Stimulated activated CD8-positive, alpha-beta memory T cell treated with anti-CD3 and anti-CD28 coated beads, Interleukin-7, amount 100 ng/mL, for 48 hours (primary cell): ENCODE data around the gene MEGF11.
A peak's percentile ranks its signal among the peaks of the same experiment; 100 is the strongest.
"Not testable (repeated sequence)": the region's sequence is repeated elsewhere in the genome, so short reads cannot be mapped to it uniquely, and the experiment has no call there.

ENCODE experiments used
- DNase-seq, 2 donors: peaks; one replicate each; pipeline ENCODE4 v3.0.0-alpha.2; 2020; ENCODE audit warnings: low read depth in 1 of 2; ENCODE audit errors: extremely low read depth in 1 of 2

The MEGF11 gene

DNA sequence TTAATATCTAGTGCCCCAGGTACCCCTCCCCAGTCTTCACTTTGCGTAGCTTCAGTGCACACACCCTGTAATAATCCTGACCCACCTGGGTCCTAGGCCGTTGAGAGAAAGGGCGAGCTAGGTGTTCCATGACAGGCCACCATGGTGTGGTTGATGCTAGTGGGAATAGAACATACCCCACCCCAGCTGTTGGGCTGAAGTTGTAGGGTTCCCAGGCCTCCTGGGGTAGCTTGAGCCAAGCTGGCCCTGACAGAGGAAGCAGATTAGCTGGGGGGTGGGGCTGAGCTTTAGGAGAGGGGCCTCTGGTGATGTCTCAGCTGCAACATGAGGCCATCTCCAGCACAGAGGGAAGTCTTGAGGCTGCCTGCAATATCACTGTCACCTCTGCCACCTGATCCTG lies 343.7 kb downstream of the MEGF11 start:
- DNase-seq, result no peak

DNA sequence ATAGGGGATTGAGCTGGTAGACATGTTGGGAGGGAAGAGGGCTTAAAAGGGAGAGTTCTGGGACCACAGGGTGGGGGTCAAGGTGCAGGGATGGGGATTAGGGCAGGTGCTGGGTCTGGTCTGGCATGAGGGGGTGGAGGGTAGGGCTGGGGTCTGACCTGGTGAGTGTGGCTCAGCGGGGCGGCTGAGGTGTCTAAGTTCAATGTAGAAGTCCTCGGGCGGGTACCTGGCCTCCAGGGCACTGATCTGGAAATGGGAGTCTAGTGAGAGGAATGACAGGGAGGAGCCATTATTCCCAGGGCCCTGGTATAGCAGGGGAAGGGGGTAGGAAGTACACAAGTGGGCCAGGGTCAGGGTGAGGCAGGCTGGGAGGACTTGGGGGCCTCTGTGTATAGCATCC lies 344.7 kb downstream of the MEGF11 start:
- no peak for DNase-seq

DNA sequence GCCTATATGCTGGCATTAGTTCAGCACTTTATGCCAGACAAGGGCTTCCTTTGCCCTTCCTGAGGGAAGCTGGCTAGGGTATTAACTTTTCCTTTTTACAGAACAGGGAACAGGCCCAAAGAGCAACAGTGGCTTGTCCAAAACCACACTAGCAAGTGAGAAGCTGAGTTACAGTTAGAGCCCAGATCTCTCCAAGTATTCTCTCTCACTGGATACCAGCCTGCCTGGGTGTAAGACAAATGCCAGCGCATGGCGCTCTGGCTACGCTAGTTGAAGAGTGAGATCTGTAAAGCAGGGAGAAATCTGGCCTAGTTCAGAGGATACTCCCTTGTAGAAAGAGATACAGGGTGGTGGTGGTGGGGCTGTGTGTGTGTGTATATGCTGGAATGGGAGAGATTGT lies 345.9 kb downstream of the MEGF11 start:
- no peak for DNase-seq

DNA sequence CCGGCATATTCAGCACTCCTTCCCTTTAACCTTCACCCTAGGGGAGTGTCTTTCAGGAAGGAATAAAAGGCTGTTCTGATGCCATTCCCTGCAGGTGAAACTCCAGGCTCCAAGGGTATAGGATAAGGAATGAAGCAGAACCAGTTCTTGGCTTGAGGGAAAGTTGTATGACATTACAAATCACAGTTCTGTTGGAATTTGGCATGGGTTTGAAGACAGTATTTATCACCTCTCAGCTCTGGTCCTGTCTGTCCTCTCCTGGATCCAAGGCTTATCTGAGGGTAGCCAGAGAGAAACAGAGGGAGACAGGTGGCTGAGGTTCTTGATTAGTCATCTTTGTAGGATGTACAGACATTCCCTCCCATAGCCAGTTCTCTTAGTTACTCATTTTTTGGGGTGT lies 347.2 kb downstream of the MEGF11 start:
- DNase-seq, result no peak

DNA sequence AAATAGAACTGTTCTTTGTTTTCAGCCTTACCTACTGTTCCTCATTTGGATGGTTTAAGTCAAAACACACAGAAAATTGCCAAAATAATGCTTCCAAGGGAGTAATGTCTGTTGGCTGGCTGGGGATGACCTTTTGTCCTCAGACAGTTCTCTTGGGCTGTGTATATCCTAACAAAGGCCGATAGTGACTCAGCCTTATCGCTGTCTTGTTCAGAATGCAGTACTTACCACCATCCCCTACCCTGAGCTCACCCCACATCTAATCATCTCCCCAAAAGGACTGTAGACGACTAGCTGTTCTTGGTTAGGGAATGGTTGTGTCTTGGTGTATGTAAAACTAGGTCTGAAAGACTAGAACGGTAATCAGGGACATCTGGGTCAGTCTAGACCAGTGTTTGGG lies 349.2 kb downstream of the MEGF11 start:
- no peak for DNase-seq

DNA sequence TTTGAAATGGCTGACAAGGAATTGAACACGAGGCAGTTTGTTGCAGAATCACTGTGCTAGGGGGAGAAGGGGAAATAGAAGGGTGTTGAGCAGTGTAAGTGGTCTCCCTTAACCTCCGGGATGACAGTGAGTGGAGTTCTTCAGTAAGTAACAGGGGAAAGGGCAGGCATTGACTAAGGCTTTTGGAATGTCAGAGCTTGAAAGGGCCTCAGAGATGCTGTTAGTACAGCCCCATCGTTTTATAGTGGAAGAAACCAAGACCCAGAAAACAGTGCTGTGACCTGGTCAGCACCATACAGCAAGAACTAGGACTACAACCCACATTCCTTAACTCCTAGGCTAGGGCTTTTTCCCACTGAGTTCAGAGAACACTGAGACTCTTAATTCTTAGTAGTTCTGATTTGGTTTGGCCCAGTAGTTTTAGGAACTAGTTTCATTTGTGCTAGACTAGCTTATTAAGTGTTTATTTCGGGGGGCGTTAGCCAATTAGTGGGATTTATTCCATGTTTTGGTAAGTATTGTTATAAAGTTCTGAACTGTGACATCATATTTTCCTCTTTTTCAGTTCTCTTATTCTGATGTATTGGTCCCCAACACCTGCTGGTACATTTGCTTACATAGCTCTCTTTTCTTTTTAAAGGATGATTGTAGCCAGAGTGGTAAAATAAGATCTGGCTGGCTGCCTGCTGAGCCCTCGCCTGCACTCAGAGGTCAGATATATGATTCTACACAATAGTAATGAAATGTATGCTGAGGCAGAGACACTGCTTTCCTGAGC lies 350.1 kb downstream of the MEGF11 start:
- DNase-seq, result no peak

DNA sequence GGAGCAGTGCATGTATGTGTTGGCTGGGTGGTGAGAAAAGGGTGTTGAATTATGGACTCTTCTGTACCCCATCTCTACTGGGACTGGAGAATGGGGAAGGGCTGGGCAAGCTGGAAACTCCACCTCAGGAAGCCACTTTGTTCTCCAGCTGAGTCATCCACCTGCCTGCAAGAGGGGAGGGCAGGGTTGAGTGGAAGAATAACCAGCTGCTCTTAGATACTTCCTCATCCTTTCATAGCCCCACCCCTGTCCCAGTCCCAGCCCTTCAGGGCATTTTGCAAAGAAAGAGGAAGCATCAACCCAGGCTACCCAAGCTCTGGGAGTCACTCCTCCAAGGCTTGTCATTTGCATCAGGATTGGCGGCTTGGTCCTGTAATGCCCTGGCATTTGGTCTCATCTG lies 351.2 kb downstream of the MEGF11 start:
- DNase-seq, result no peak

DNA sequence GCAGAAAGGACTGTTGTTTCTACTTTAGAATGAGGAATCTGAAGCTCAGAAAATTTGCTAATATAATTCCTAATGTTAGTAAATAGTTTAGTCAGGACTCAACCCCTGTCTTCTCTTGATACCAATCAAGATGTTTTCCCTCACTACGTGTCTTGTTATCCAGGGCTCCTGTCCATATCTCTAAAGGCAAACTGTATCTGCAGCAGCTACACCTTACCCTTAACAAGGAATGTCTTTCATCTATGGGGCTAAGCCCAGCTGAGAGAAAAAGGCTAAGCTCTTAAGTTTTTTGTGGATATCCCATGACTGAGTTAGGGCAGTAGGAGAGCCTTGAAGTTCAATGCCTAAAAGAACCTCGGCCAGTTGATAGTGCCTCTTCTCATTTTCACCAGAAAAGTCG lies 351.7 kb downstream of the MEGF11 start:
- DNase-seq, result no peak

DNA sequence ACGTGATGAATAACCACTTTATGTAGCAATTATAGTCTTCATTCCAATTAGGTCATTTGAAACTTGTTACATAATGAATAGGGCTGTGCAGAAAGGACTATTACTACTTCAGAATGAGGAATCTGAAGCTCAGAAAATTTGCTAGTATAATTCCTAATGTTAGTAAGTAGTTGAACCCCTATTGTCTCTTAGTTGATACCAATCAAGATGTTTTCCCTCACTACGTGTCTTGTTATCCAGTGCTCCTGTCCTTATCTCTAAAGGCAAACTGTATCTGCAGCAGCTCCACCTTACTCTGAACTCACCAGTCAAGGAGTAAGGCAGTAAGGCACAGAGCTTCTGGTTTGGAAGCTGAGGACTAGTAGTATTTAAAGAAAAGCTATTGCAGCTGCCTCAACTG lies 352.2 kb downstream of the MEGF11 start:
- DNase-seq, result no peak

DNA sequence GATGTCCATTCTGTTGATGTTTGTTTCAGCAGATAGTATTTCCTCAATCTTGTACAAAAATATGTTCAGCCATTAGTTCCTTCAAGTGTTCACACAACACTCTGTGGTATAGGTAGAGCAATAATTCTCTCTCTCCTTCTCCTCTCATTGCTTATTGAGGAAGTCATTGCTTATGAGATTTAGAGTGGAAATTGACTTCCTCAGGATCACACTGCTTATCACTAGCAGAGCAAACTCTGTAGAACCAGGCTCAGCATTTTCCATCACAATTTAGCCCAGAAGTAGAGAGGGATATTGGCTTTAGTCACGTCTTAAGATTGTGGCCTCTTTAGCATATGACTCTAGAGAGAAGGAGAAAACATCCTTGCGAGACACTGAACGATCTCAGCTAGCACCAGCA lies 353.1 kb downstream of the MEGF11 start:
- no peak for DNase-seq

DNA sequence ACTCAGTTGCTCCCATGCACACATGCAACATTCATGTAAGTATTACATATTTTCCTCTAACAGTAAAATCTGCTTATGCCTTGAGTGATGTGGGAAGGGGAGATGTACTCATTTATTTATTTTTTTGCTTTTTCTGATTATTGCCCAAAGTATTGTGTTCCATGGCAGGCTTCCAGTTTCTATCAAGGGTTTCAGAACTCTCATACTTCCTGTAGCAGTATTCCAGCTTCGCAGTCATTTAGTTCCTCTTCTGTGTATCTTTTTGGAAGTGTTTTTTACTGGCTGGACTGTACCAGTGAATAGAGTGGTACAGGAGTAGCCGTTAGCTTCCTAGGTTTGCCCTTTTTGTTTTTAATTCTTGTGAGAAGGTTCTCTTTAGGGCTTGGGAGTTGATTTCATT lies 357.3 kb downstream of the MEGF11 start:
- DNase-seq, result no peak

DNA sequence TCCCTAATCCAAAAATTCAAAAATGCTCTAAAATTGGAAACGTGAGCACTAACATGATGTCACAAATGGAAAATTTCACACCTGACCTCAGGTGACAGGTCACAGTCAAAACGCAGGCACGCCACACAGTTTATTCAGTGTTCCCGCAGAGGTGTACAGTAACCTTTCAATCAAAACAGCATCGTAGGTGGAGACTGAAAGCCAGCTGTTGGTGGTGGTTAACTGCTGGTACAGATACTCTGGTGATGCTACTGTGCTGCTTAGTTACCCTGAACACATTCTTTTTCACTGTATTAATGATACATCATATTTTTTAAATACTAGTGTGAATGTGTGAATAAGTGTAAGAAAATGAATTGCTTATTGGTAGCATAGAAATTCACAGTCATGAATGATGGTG lies 360.5 kb downstream of the MEGF11 start:
- no peak for DNase-seq

DNA sequence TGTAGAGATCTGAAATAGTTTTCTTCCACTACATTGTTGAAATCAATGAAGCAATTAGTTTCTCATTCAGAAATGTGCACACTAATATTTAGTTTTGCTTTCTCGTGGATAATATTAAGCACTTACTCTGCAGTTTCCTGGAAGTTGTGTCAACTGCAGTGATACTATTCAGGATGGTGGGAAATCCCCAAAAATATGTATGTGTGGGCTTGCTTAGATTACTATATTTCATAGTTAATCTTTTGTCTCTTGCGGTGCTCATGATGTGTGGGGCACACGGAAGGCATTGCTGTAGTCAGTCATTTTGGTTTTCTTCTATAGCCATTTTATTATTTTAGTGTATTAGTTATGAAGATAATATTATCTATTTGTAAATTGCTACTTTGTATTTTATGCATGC lies 364.6 kb downstream of the MEGF11 start:
- DNase-seq, result no peak

DNA sequence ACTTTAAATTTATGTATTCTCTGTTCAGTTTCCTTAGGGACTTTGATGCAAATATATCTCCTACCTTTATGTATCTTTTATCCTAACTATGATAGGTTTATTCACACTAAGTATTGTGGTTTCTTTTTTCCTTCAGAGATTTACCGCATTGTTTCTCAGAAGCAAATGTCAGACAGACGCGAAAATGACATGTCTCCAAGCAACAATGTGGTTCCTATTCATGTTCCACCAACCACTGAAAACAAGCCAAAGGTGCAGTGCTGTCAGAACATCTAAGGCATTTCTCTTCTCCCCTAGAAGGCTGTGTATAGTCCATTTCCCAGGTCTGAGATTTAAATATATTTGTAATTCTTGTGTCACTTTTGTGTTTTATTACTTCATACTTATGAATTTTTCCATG lies 366.0 kb downstream of the MEGF11 start:
- DNase-seq, result peak in 1 of 2 donors; percentile 34

DNA sequence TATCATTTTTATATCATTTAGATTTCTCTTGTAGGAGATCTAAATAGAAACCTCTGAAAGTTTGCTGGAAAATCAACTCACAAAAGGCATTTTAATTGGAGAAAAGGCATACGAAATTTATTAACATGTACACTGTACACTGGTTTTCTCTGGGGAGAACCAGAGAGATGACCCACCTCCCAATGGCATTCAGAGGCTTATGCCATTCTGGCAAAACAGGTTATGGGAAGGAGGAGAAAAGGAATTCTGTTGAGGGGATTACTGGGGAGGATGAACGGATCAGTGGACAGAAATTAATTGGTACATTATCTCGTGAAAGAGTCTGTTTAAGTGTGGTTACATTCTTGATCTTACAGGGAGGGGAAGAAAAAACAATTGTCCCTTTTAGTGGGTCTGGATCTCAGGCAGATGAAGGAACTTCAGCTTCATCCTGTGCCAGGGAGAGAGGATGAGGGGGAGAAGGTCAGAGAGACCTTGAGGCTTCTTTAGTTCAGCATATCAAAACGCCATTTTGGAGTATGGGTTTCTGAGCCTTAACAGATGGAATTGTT lies 367.8 kb downstream of the MEGF11 start:
- no peak for DNase-seq

DNA sequence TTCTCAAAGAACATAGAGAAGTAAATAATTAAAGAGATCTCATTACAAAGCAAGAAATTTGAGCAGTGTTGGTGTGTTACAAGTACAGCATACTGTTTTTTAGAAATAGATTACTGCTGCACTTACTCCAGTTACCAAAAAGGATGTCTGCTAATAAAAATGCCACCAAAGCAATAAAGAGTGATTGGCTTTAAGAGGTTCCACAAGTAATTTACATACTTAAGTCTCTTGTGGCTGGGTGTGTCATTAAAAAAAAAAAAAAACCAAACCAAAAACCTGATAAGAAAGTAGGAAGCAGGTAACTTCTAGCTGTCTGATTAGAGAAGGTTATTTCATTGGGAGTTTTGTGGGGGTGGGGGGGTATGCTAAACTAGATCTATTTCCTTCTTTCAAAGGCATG lies 369.0 kb downstream of the MEGF11 start:
- DNase-seq, result no peak

DNA sequence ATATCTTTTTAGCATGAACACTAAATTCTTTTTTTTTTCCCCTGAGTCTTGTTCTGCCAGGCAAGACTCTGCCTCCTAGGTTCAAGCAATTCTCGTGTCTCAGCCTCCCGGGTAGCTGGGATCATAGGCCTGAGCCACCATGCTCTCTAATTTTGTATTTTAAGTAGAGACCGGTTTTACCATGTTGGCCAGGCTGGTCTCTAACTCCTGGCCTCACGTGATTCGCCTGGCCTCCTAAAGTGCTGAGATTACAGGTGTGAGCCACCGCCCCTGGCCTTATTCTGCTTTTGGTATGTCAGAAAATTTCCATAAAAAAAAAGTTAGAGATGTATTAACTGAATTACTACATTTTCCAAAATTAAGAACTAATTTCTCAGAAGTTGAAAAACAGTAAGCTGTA lies 370.0 kb downstream of the MEGF11 start:
- no peak for DNase-seq

DNA sequence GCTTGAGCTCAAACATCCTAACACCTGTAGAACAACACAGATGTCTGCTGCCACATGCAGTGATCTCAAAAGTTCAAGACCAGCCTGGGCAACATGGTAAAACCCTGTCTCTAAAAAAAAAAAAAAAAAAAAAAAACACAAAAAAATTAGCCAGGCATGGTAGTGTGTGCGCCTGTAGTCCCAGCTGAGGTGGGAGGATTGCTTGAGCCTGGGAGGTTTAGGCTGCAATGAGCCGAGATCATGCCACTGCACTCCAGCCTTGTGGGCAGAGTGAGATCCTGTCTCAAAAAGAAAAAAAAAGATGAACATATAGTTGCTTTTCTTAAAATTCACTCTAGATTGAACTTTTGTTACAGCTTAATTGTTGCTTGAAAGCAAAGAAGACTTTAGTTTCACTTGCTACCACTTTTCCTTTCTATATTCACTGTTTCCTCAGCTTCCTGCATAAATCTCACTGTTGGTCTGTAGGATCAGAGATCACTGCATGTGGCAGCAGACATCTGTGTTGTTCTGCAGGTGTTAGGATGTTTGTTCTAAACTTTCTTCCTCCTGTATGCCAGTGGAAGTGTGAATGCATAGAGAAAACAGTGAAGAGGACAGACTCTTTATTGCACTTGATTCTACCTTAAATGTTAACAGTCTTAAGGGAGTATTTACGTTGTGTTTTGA lies 371.6 kb downstream of the MEGF11 start:
- no peak for DNase-seq

DNA sequence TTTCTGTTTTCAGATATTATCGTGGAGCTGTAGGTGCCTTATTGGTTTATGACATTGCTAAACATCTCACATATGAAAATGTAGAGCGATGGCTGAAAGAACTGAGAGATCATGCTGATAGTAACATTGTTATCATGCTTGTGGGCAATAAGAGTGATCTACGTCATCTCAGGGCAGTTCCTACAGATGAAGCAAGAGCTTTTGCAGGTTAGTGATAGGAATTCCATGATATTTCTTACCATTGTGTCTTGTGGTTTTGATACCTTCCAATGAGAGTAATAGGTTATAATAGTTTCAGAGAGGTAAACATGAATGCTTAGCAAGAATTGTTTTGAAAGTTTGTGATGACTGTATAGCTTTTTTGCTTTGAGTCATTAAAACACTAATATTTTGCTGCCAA lies 375.8 kb downstream of the MEGF11 start:
- DNase-seq, result no peak

DNA sequence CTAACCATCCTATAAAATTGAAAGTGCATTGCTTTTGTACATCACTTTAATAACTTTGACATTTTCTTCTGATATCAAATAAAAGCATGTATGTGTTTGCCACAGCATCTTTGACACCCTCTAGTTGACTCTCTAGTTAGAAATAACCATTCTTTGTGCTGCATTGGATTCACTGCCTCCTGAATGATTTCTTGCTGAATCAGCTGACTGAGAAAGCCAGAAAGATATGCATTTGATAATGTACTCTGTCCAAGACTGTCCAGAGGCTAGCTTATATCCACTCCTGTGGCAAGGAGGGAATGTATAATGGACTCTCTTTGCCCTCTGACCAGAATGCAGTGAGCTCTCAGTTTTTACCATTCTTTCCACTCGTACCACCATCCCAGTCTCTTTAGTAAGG lies 378.1 kb downstream of the MEGF11 start:
- DNase-seq, result no peak

DNA sequence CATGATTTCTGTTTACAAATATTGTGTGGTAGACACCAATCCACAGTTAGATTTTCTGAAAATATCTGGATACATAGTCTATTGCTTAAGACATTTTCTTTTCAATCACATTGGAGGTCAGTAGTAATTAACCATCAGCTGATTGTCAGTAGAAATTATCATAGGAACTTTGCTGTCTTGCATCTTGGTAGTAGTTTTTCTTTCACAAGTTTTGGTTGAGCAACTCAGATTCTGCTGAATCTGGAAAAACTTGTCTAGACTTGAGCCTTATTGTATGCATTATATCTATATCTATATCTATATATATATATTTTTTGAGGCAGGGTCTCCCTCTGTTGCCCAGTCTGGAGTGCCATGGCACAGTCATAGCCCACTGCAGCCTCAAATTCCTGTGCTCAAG lies 380.3 kb downstream of the MEGF11 start:
- DNase-seq, result no peak

DNA sequence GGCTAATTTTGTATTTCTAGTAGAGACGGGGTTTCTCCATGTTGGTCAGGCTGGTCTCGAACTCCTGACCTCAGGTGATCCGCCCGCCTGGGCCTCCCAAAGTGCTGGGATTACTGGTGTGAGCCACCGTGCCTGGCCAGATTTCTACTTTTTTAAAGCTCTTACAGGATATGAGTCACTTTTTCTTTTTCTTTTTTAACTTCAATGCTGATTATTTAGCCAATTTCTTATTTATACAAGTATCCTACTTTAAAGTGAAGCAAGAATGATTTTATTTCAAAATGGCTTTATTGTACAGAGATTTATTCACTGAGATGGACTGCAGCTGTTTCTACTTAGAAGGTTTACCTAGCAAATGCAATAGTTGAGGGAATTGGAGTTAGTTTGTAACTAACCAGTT lies 381.0 kb downstream of the MEGF11 start:
- DNase-seq, result not testable (repeated sequence)
